ENCODE results near the gene TTC38. TPM values are rescaled to one million over a fixed set of nuclear protein-coding genes. Genes with fewer than 3 reads are reported as not detected.

The TTC38 gene
- total and polyA plus RNA-seq, 2 donors (not counting 3 experiments of a cell fraction or from before 2014, with no cell fraction given), result 31.6 to 39.7 TPM

DNA sequence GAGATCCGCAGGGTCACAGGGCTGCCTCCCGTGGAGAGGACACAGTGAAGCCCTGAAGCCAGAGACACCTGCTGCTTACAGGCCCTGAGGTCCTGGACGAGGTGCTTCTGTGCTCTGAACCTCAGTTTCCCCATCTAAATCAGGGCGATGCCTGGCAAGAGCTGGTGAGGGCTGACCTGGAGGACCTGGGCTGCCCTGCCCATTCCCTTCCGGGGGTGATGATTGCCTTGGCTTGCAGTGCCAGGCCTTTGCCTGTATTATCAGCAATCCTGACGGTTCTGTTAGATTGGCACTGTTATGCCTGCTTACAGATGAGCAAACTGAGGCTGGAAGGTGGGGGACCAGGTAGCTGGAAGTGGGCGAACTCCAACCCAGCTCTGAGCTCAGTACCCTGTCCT lies 21.0 kb downstream of the TTC38 start:
- Histone ChIP-seq H3K4me1 (ENCODE audit: control insufficient read depth, extremely low read depth, insufficient read depth, low read length) (peaks cover 16% of the 10 kb centered on the region), H3K36me3 (ENCODE audit: control insufficient read depth in 2 of 2, extremely low read depth in 1 of 2, insufficient read depth in 2 of 2, low read length in 2 of 2) (peaks cover 5 to 20% of the 10 kb centered on the region in 2 experiments), H3K27ac (ENCODE audit: insufficient read depth, low read depth, low read length) (peak overlapping the region; percentile 60), H3K9me3 (replicated peaks; ENCODE audit: control insufficient read depth, insufficient read depth, low read length) (no peaks in the 10 kb centered on the region), H3K27me3 (ENCODE audit: control insufficient read depth in 2 of 2, insufficient read depth in 2 of 2, low read length in 2 of 2) (no peaks in the 10 kb centered on the region), H3K9me1 (replicated peaks; ENCODE audit: control insufficient read depth, extremely low read depth, insufficient read depth, low read length) (no peaks in the 10 kb centered on the region), H4K20me1 (replicated peaks; ENCODE audit: control insufficient read depth, extremely low read depth, insufficient read depth, low read length) (no peaks in the 10 kb centered on the region), H3K9ac (replicated peaks; ENCODE audit: extremely low read depth, insufficient read depth, low read length) (no peak overlapping the region), H2AFZ (ENCODE audit: low read depth, low read length) (no peak overlapping the region), H3K4me3 (replicated peaks in 1 of 3; ENCODE audit: insufficient read depth in 1 of 3, low read depth in 1 of 3, low read length in 3 of 3) (no peak overlapping the region), H3K79me2 (ENCODE audit: control insufficient read depth, insufficient read depth, low read length) (no peaks in the 10 kb centered on the region), H3K4me2 (ENCODE audit: insufficient read depth, low read length) (no peak overlapping the region)
- POLR2A ChIA-PET, result no interaction called here
- CTCF ChIA-PET, result no interaction called here
- TF ChIP-seq, protein P1, sequence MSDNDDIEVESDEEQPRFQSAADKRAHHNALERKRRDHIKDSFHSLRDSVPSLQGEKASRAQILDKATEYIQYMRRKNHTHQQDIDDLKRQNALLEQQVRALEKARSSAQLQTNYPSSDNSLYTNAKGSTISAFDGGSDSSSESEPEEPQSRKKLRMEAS (IDR thresholded peaks at IDR 0.05; ENCODE audit: insufficient read depth, insufficient read length), result no peak
- TF ChIP-seq JUN (IDR thresholded peaks at IDR 0.05; ENCODE audit: borderline replicate concordance, insufficient read depth, insufficient read length, low read depth) (no peak), MYC (IDR thresholded peaks at IDR 0.05; ENCODE audit: low read depth, low read length) (no peak), EZH2 (IDR thresholded peaks at IDR 0.05; ENCODE audit: borderline replicate concordance, low read depth, low read length, severe bottlenecking) (no peak)
- TF ChIP-seq, protein P2, sequence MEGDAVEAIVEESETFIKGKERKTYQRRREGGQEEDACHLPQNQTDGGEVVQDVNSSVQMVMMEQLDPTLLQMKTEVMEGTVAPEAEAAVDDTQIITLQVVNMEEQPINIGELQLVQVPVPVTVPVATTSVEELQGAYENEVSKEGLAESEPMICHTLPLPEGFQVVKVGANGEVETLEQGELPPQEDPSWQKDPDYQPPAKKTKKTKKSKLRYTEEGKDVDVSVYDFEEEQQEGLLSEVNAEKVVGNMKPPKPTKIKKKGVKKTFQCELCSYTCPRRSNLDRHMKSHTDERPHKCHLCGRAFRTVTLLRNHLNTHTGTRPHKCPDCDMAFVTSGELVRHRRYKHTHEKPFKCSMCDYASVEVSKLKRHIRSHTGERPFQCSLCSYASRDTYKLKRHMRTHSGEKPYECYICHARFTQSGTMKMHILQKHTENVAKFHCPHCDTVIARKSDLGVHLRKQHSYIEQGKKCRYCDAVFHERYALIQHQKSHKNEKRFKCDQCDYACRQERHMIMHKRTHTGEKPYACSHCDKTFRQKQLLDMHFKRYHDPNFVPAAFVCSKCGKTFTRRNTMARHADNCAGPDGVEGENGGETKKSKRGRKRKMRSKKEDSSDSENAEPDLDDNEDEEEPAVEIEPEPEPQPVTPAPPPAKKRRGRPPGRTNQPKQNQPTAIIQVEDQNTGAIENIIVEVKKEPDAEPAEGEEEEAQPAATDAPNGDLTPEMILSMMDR (IDR thresholded peaks at IDR 0.05; ENCODE audit: extremely low read depth in 1 of 2, insufficient read depth in 1 of 2, low read depth in 1 of 2, low read length in 2 of 2), result no peak
- no TSS peak for BruUV-seq (replicated peaks)
- intact Hi-C loops (cut with micrococcal nuclease) (no loop called here), dilution Hi-C loops (cut with MboI; ENCODE audit: extremely low pct_ligation_motif_present, low sequenced_read_pairs) (no loop called here)
- FAIRE-seq (no peak), DNase-seq (ENCODE audit: low read depth, low spot score) (no peak)

Data from endothelial cell of umbilical vein (primary cell).